CD4-positive, alpha-beta memory T cell (primary cell): ENCODE measurements around the gene RAB9A. TPM values are rescaled to one million over a fixed set of nuclear protein-coding genes. Genes with fewer than 3 reads are reported as not detected.
"Not testable (repeated sequence)": the region's sequence is repeated elsewhere in the genome, so short reads cannot be mapped to it uniquely, and the experiment has no call there.

Source experiments
- CTCF ChIA-PET: fragments of 350-600 bp; sonication (Branson Sonifier 250); formaldehyde crosslinking; loops from one replicate; lab custom pipeline; 2021; ENCODE audit warnings: inconsistent platforms; ENCODE audit not compliant: partially characterized antibody; lab: Charles Lee
- POLR2A ChIA-PET: fragments of 350-600 bp; sonication (Branson Sonifier 250); formaldehyde crosslinking; loops from one replicate; lab custom pipeline; 2021; ENCODE audit not compliant: partially characterized antibody; lab: Charles Lee
- DNase-seq, 5 donors: peaks; one replicate each; pipeline versions ENCODE4 v3.0.0 to v3.0.0-alpha.2; 2020 to 2022; ENCODE audit warnings: mixed read lengths in 1 of 5
- H3K27ac ChIP-seq: one replicate; pipeline ENCODE4 v1.7.0; 2013; ENCODE audit warnings: low read depth, low read length
- H3K27me3 ChIP-seq: 2 replicates; pipeline ENCODE4 v1.7.0; 2013; ENCODE audit warnings: mild to moderate bottlenecking, low read length, moderate library complexity; ENCODE audit not compliant: insufficient read depth
- H3K36me3 ChIP-seq: 2 replicates; pipeline ENCODE4 v1.7.0; 2013; ENCODE audit warnings: mild to moderate bottlenecking, low read length, moderate library complexity; ENCODE audit not compliant: insufficient read depth
- H3K4me1 ChIP-seq: 2 replicates; pipeline ENCODE4 v1.7.0; 2013; ENCODE audit warnings: mild to moderate bottlenecking, low read length, moderate library complexity; ENCODE audit not compliant: insufficient read depth
- H3K4me3 ChIP-seq, 2 donors: one replicate each; pipeline ENCODE4 v1.7.0; 2013; ENCODE audit warnings: low read length in 2 of 2, mild to moderate bottlenecking in 1 of 2
- H3K9me3 ChIP-seq, 2 donors: one replicate each; pipeline ENCODE4 v1.7.0; 2013; ENCODE audit warnings: low read length in 2 of 2, control low read depth in 1 of 2; ENCODE audit not compliant: control insufficient read depth in 1 of 2
- H3K27ac Mint-ChIP-seq, 7 donors: one replicate each; pipeline ENCODE4 v1.8.0; 2020 to 2021; ENCODE audit warnings: mixed read lengths in 7 of 7, mild to moderate bottlenecking in 6 of 7, inconsistent platforms in 3 of 7, moderate library complexity in 3 of 7
- H3K27me3 Mint-ChIP-seq, 2 donors: one replicate each; pipeline ENCODE4 v1.8.0; 2020 to 2021; ENCODE audit warnings: mixed read lengths in 2 of 2
- H3K36me3 Mint-ChIP-seq, 2 donors: one replicate each; pipeline ENCODE4 v1.8.0; 2020 to 2021; ENCODE audit warnings: mixed read lengths in 2 of 2, inconsistent platforms in 1 of 2, mild to moderate bottlenecking in 1 of 2
- H3K4me1 Mint-ChIP-seq, 4 donors: one replicate each; pipeline ENCODE4 v1.8.0; 2020 to 2021; ENCODE audit warnings: mixed read lengths in 4 of 4, mild to moderate bottlenecking in 1 of 4
- H3K4me3 Mint-ChIP-seq, 8 donors: one replicate each; pipeline ENCODE4 v1.8.0; 2020 to 2021; ENCODE audit warnings: mixed read lengths in 8 of 8, mild to moderate bottlenecking in 7 of 8, moderate library complexity in 6 of 8, inconsistent platforms in 3 of 8
- H3K9me3 Mint-ChIP-seq, 8 donors: one replicate each; pipeline ENCODE4 v1.8.0; 2020 to 2021; ENCODE audit warnings: mixed read lengths in 8 of 8, mild to moderate bottlenecking in 5 of 8, inconsistent platforms in 3 of 8, moderate library complexity in 1 of 8
- intact Hi-C: fragments of 100-400 bp; cut with micrococcal nuclease; formaldehyde crosslinking; loops from one replicate; pipeline ENCODE4 v1.15.1; 2023
- polyA plus RNA-seq, 2 donors: library from polyadenylated mRNA; unstranded; fragments of 300-500 nt; fragmentation: Illumina TruSeq; gene quantifications; one replicate each; pipeline ENCODE4 v1.2.3, GENCODE V29; 2021
- total RNA-seq, 2 experiments: library from RNA; stranded (reverse); gene quantifications; one replicate each; pipeline ENCODE4 v1.2.3, GENCODE V29; 2021

Gene RAB9A
- total and polyA plus RNA-seq, 4 experiments from 2014 or later = 19.9 to 33.4 (median 27.2) TPM

- Mint-ChIP-seq H3K27ac (peak overlapping the region in 1 of 7 donors; percentile 99), H3K4me1 (peaks cover 47 to 91% (median 71%) of the 10 kb centered on the region in 4 donors), H3K4me3 (peak overlapping the region in 1 of 8 donors; percentile 39), H3K9me3 (peaks cover 0 to 20% (median 5%) of the 10 kb centered on the region in 8 donors), H3K36me3 (peaks cover 57 to 61% of the 10 kb centered on the region in 2 donors)
- DNase-seq, intact Hi-C loops, CTCF ChIA-PET, POLR2A ChIA-PET, H3K4me3 ChIP-seq, H3K27ac ChIP-seq, H3K9me3 ChIP-seq, H3K27me3 Mint-ChIP-seq, H3K27me3 ChIP-seq, H3K36me3 ChIP-seq: not testable (repeated sequence)
- peaks cover 31% of the 10 kb centered on the region for H3K4me1 ChIP-seq
Measured at GRCh38 chrX:13730523-13730922, 41.6 kb downstream of the RAB9A start.

DNA sequence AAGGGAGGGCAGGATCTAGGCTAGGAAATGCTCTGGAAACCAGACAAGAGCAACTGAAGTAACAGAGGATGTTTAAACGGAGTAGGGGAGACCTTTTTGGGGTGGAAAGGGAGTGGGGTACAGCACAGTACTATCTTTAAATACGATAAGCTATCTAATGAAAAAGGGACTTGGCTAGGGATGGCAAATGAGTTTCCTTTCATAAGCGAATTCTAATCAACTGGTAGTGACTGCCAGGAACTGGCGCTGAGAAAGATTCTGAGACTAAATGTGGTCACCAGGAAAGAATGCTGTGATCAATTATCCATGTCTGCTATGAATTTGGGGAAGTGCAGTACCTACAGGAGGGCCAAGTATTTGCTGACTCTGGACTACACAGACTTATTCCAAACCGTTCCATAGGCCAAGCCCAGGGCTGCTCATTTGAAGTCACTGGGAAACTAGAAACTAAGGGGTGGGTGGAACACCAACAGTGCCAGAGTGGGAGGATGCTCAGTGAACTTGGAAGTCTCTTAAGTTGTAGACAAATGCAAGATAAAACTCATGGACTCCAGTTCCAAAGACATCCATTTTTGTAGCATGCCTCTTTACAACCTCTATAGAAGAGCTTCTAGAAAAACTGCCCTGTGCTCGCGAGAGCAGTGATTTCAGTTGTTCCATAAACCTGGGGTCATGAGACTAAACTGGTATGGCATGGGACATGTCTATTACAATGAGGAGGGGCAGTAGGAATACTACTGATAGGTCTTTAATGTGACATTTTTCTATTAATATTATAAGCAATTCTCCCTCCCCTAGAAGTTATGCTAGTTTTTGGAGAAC lies 43.5 kb downstream of the RAB9A start:
- peaks cover 47% of the 10 kb centered on the region for H3K4me1 ChIP-seq
- no peaks in the 10 kb centered on the region for H3K36me3 ChIP-seq
- Mint-ChIP-seq H3K36me3 (peaks cover 41 to 51% of the 10 kb centered on the region in 2 donors), H3K9me3 (peaks cover 0 to 14% (median 3%) of the 10 kb centered on the region in 8 donors), H3K4me3 (peak overlapping the region; percentile 1 to 99 (median 94)), H3K4me1 (peaks cover 40 to 82% (median 61%) of the 10 kb centered on the region in 4 donors), H3K27ac (peak overlapping the region; percentile 11 to 99 (median 94)), H3K27me3 (no peaks in the 10 kb centered on the region)
- ChIA-PET CTCF (no interaction called here), POLR2A (interaction anchor here (1.0 to 6.5 kb wide), 2 partner anchors 9 to 12 kb away, joined by 3 to 196 read pairs; no protein-coding TSS in a partner anchor)
- intact Hi-C loops = no loop called here
- no peaks in the 10 kb centered on the region for H3K27me3 ChIP-seq
- peak overlapping the region; percentile 9 for H3K27ac ChIP-seq
- no peak overlapping the region for H3K4me3 ChIP-seq
- DNase-seq = no peak
- no peaks in the 10 kb centered on the region for H3K9me3 ChIP-seq

DNA sequence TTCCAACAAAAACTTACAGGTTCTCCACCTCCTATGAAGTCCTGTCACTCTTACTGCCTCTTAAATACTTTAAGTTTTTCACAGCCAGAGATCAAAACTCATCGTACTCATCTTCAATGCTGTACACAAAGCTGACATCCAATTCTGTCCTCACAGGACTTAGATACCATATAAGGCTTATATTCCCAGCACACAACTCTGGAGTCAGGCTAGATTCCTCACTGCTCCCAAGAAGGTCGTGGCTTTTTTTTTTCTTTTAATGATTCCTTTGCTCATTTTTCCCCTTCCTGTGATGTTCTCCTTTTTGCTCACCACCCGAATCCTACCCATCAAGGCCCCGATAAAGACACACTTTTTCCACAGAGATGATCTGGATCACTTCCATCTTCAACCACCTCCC lies 44.6 kb downstream of the RAB9A start:
- H3K9me3 Mint-ChIP-seq = peaks cover 0 to 7% (median 2%) of the 10 kb centered on the region in 8 donors
- peak overlapping the region; percentile 93 for H3K27ac ChIP-seq
- POLR2A ChIA-PET = interaction anchor here (0.6 to 6.5 kb wide), 9 partner anchors 10 to 756 kb away, joined by 3 to 196 read pairs (median 8); partner anchors contain the start of genes GEMIN8 and RAB9A
- peak overlapping the region; percentile 49 to 84 for H3K4me3 ChIP-seq
- H3K4me1 ChIP-seq = peaks cover 58% of the 10 kb centered on the region
- H3K4me3 Mint-ChIP-seq = peak overlapping the region; percentile 91 to 99 (median 97)
- peaks cover 37 to 73% (median 55%) of the 10 kb centered on the region in 4 donors for H3K4me1 Mint-ChIP-seq
- H3K27me3 ChIP-seq = no peaks in the 10 kb centered on the region
- no peaks in the 10 kb centered on the region for H3K36me3 ChIP-seq
- H3K9me3 ChIP-seq = no peaks in the 10 kb centered on the region
- intact Hi-C loops = no loop called here
- H3K27me3 Mint-ChIP-seq = no peaks in the 10 kb centered on the region
- peaks cover 30 to 43% of the 10 kb centered on the region in 2 donors for H3K36me3 Mint-ChIP-seq
- CTCF ChIA-PET = interaction anchor here (1.0 to 4.1 kb wide), 5 partner anchors 8 to 87 kb away, joined by 3 to 20 read pairs (median 5); no protein-coding TSS in a partner anchor
- no peak for DNase-seq
- peak overlapping the region; percentile 96 to 100 (median 99) for H3K27ac Mint-ChIP-seq

- Histone ChIP-seq H3K9me3 (no peaks in the 10 kb centered on the region), H3K4me1 (peaks cover 59% of the 10 kb centered on the region), H3K36me3 (no peaks in the 10 kb centered on the region), H3K27me3 (no peaks in the 10 kb centered on the region), H3K27ac (peak within 1 kb of the TSS; percentile 93), H3K4me3 (peak within 1 kb of the TSS; percentile 49 to 84)
- ChIA-PET POLR2A (interaction anchor here (0.7 to 6.5 kb wide), 33 partner anchors 9 to 779 kb away, joined by 3 to 196 read pairs (median 4); partner anchors contain the start of genes GEMIN8, RAB9A, TCEANC and TMSB4X), CTCF (interaction anchor here (1.0 to 4.1 kb wide), 10 partner anchors 9 to 788 kb away, joined by 3 to 20 read pairs (median 6); partner anchors contain the start of gene RAB9A)
- peak; percentile 91 to 93 (median 93) for DNase-seq
- Mint-ChIP-seq H3K4me3 (peak within 1 kb of the TSS; percentile 91 to 99 (median 98)), H3K27me3 (no peaks in the 10 kb centered on the region), H3K4me1 (peaks cover 35 to 67% (median 51%) of the 10 kb centered on the region in 4 donors), H3K9me3 (peaks cover 0 to 4% (median 2%) of the 10 kb centered on the region in 8 donors), H3K36me3 (peaks cover 23 to 40% of the 10 kb centered on the region in 2 donors), H3K27ac (peak within 1 kb of the TSS; percentile 96 to 100 (median 99))
- intact Hi-C loops = loop anchor here (1.0 to 5.0 kb wide), 5 partner anchors 9 to 782 kb away; partner anchors contain the start of genes RAB9A and TCEANC
Measured at GRCh38 chrX:13734278-13735172, 45.6 kb downstream of the RAB9A start, which contains the start of the genes OFD1 and TRAPPC2. OFD1 (plus strand) TSS chrX:13734748; CDS start chrX:13735072, 324 bp downstream. TRAPPC2 (minus strand) TSS chrX:13734620; CDS start chrX:13719963, 14,657 bp downstream.

DNA sequence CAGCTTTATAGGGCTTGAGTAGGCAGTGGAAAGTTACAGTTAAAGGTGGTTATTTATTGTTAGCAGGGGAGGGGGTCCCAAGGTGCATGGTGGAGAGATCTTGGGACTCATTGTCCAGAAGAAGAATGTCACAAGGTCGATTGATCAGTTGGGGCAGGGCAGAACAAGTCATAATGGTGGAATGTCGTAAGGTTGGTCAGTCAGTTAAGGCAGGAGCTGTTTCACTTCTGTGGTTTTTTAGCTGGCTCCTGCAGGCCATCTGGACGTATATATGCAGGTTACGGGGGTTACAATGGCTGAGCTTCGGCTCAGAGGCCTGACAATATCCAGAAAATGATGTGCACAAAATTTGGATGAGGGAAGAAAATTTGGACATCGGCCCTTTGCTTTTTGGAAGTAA lies 52.8 kb downstream of the RAB9A start:
- Mint-ChIP-seq H3K9me3 (no peaks in the 10 kb centered on the region), H3K36me3 (peaks cover 26 to 33% of the 10 kb centered on the region in 2 donors), H3K4me3 (peak overlapping the region in 6 of 8 donors; percentile 6 to 82 (median 48)), H3K4me1 (peaks cover 13 to 33% (median 26%) of the 10 kb centered on the region in 4 donors), H3K27ac (peak overlapping the region; percentile 94 to 97 (median 96)), H3K27me3 (no peaks in the 10 kb centered on the region)
- Histone ChIP-seq H3K9me3 (no peaks in the 10 kb centered on the region), H3K36me3 (peaks cover 10% of the 10 kb centered on the region), H3K4me1 (peaks cover 43% of the 10 kb centered on the region), H3K27me3 (no peaks in the 10 kb centered on the region), H3K27ac (peak overlapping the region; percentile 69), H3K4me3 (no peak overlapping the region)
- ChIA-PET CTCF (interaction anchor here (0.7 to 1.0 kb wide), 2 partner anchors 8 to 294 kb away, joined by 3 to 6 read pairs; no protein-coding TSS in a partner anchor), POLR2A (interaction anchor here (1.2 to 1.7 kb wide), 2 partner anchors 10 to 53 kb away, joined by 3 to 8 read pairs; partner anchors contain the start of gene RAB9A)
- intact Hi-C loops = no loop called here
- DNase-seq = no peak
